Measurements from ENCODE around the gene SYCE1L.
"Not testable (repeated sequence)": the region's sequence is repeated elsewhere in the genome, so short reads cannot be mapped to it uniquely, and the experiment has no call there.

SYCE1L gene

DNA sequence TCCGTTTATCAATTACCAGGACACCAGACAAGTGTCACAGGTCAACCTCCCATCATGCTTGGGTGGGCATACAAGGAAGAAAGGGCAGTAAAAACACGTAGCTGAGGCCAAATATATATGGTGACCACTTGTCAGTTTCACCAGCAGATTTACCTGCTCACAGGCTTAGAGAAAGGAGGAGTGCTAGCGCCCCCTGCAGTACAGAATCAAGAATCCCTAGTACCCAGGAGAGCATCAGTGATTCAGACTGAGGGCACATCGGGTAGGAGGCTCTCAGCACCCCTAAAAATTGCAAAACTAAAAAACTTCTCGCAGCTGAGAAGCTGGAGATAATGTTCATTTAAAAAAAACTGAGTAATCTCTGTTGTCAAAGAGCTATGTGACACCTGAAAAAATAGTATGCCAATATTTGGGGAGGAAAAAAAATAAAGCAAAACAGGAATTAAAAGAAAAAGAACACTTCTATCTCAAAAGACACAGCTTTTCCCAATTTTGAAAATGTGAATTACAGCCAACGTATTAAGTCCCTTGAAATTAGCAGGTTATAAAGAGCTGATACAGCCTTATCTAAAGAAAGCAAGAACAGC lies 29.5 kb upstream of the SYCE1L start:
- peak; percentile 66 for DNase-seq (ENCODE audit: low read depth)
- TF ChIP-seq, protein P1, sequence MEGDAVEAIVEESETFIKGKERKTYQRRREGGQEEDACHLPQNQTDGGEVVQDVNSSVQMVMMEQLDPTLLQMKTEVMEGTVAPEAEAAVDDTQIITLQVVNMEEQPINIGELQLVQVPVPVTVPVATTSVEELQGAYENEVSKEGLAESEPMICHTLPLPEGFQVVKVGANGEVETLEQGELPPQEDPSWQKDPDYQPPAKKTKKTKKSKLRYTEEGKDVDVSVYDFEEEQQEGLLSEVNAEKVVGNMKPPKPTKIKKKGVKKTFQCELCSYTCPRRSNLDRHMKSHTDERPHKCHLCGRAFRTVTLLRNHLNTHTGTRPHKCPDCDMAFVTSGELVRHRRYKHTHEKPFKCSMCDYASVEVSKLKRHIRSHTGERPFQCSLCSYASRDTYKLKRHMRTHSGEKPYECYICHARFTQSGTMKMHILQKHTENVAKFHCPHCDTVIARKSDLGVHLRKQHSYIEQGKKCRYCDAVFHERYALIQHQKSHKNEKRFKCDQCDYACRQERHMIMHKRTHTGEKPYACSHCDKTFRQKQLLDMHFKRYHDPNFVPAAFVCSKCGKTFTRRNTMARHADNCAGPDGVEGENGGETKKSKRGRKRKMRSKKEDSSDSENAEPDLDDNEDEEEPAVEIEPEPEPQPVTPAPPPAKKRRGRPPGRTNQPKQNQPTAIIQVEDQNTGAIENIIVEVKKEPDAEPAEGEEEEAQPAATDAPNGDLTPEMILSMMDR (IDR thresholded peaks at IDR 0.05; ENCODE audit: insufficient read depth, low read depth, low read length, missing control alignments), result peak; percentile 71
- H3K4me3 ChIP-seq (ENCODE audit: low read depth, low read length), result no peak overlapping the region

DNA sequence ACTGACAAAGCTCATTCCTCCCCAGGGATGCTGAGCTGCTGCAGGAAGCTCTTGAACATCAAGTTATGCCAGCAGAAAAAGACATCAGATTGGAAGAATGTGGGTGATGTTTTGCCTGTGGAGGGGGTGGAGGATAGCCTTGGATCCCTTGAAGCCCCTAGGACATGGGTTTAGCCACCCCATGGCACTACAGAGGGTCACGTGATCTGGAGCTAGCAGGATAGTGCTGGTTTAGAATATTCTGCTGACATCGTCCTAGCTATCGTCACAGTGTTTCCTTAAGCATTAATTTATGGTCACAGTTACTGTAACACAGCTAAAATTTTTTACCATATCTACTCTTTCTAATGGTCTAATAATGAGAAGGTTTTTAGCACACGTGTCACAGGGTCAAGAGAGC lies 28.4 kb upstream of the SYCE1L start:
- no peak for DNase-seq (ENCODE audit: low read depth)
- TF ChIP-seq, protein P1 (IDR thresholded peaks at IDR 0.05; ENCODE audit: insufficient read depth, low read depth, low read length, missing control alignments), result no peak

DNA sequence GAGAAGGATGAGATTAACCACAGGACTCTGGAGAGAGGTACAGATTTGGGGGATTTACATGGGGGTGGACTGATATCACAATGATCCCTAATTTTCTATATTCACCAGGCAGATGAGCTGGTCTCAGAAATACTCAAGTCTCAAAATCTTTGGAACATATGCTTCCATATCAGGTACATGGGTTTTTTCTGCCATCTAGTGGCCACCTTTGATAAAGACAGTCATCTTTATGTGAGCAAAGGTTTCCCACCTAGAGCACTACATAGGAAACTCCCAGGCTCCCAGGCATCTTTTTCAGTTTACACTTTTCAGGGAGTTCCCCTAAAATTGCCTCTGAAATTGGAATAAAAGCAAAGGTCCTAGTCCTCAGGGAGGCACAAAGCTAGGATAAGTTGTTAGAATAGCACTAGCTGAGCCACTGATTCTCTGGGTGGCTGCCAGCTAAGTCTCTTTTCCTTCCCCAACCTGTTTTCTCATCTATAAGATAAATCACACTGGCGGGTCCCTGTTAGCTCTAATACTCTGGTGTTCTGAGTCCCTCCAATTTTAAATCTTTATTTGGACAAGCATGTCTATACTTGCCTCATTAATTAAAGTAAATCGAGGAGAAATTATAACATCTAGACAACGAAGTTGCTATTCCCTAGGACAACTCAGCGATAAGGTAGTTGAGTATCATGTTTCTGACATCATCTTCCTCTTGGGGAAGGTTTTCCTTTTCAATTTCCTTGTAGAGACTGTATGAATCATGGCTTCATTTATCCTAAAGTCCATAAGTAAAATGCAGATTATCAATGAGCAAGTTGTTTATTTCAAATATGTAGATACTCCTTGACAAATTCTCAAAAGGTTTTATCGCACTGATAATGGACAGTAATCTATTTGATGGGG lies 27.2 kb upstream of the SYCE1L start:
- TF ChIP-seq, protein P1 (IDR thresholded peaks at IDR 0.05; ENCODE audit: insufficient read depth, low read depth, low read length, missing control alignments), result peak; percentile 66
- H3K4me3 ChIP-seq (ENCODE audit: low read depth, low read length), result no peak overlapping the region
- DNase-seq (ENCODE audit: low read depth), result peak; percentile 61

More for the DNA sequence above, 28.4 kb upstream of the SYCE1L start:
- no peak overlapping the region for H3K4me3 ChIP-seq (ENCODE audit: low read depth, low read length)

DNA sequence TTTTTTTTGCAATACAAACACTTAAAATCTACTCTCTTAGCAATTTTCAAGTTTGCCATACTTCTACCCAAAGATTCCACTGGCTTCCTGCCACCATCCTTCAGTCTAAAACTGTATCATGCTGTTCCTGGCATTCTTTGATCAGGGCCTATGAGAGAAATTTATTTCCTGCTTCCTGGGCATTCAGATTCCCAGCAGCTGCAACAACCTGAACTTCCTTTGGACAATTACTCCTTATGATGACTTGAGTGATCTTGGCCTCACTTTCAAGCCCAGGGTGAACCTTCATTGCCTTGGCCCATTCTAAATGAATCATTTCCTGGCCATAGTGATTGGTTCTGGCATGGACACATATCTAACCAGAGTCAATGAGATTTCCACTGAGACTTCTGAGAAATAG lies 26.3 kb upstream of the SYCE1L start:
- H3K4me3 ChIP-seq (ENCODE audit: low read depth, low read length), result no peak overlapping the region
- DNase-seq (ENCODE audit: low read depth), result no peak

DNA sequence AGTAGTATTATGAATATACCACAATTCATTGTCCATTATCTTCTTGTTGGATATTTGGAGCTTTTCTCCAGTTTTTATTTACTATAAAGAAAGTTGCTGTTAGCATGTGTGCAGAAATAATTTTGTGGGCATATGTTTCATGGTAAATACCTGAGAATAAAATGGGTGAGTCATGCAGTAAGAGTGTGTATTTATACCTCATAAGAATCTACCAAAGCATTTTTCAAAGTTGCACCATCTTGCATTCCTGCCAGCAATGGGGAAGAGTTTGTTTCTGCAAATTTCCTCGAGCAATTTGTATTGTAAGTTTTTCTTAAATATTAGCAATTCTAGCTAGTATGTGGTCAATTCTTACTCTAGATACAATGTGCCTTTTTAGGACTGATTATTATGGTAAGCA lies 16.1 kb upstream of the SYCE1L start:
- H3K4me3 ChIP-seq (ENCODE audit: low read depth, low read length), result no peak overlapping the region
- TF ChIP-seq, protein P1 (IDR thresholded peaks at IDR 0.05; ENCODE audit: insufficient read depth, low read depth, low read length, missing control alignments), result no peak
- DNase-seq (ENCODE audit: low read depth), result no peak

More for the DNA sequence above, 26.3 kb upstream of the SYCE1L start:
- TF ChIP-seq, protein P1 (IDR thresholded peaks at IDR 0.05; ENCODE audit: insufficient read depth, low read depth, low read length, missing control alignments), result no peak

DNA sequence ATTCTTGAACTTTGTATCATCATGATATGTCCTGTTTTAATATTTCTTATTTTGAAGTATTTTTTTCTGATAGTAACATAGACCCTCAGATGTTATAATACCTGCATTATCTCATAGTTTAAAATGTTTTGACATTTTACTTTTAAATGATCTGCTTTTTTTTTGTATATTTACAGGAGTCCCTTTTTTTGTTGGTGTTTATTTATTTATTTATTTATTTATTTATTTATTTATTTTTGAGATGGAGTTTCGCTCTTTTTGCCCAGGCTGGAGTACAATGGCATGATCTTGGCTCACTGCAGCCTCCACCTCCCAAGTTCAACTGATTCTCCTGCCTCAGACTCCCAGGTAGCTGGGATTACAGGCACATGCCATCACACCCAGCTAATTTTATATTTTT lies 12.9 kb upstream of the SYCE1L start:
- DNase-seq (ENCODE audit: low read depth); H3K4me3 ChIP-seq (ENCODE audit: low read depth, low read length): not testable (repeated sequence)

DNA sequence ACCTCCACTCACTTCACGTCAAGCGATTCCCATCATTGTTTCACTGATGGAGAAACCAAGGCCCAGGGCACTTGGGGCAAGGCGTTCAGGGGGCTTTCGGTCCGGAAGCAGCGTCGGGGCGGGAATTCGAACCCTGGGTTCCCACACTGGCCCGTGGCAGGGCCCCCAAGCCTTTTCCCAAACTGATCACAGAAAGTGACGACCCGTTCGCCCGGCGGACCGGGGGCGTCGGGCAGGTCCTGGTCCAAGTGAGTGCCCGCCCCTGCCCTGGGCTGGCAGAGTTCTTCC lies 9.1 kb upstream of the SYCE1L start:
- peak overlapping the region; percentile 74 for H3K4me3 ChIP-seq (ENCODE audit: low read depth, low read length)
- no peak for DNase-seq (ENCODE audit: low read depth)
- TF ChIP-seq, protein P1 (IDR thresholded peaks at IDR 0.05; ENCODE audit: insufficient read depth, low read depth, low read length, missing control alignments), result no peak

Measured in GM12865 (cell line).